Tibial nerve (tissue), 4 donors: ENCODE measurements around the gene C1QL4. TPM values are rescaled to one million over a fixed set of nuclear protein-coding genes. Genes with fewer than 3 reads are reported as not detected.

Experiments
- DNase-seq, 2 donors: peaks; one replicate each; pipeline ENCODE4 v3.0.0-alpha.2; 2019; ENCODE audit warnings: low spot score in 2 of 2
- H3K27ac ChIP-seq, 4 donors: fragments of 200-600 bp; sonication (generic) in 3 of 4; one replicate each; pipeline ENCODE4 v1.5.1; 2017 to 2019; ENCODE audit warnings: mild to moderate bottlenecking in 1 of 4
- H3K27me3 ChIP-seq, 2 donors: fragments of 200-600 bp; sonication (generic) in 1 of 2; one replicate each; pipeline versions ENCODE4 v1.5.1 to v1.6.0; 2017 to 2019
- H3K36me3 ChIP-seq, 3 donors: fragments of 200-600 bp; sonication (generic); one replicate each; pipeline ENCODE4 v1.5.1; 2018 to 2019
- H3K4me1 ChIP-seq, 4 donors: fragments of 200-600 bp; sonication (generic) in 3 of 4; one replicate each; pipeline ENCODE4 v1.5.1; 2017 to 2019
- H3K4me3 ChIP-seq, 4 donors: fragments of 200-600 bp; sonication (generic) in 3 of 4; one replicate each; pipeline ENCODE4 v1.5.1; 2017 to 2019; ENCODE audit warnings: mild to moderate bottlenecking in 1 of 4, moderate library complexity in 1 of 4
- H3K9me3 ChIP-seq, 4 donors: fragments of 200-600 bp; sonication (generic) in 3 of 4; one replicate each; pipeline ENCODE4 v1.5.1; 2017 to 2019
- CTCF ChIP-seq, 5 experiments: fragments of 200-600 bp in 3 of 5; fragments of 450-650 bp in 2 of 5; sonication (generic) in 3 of 5; IDR thresholded peaks; one replicate each; pipeline ENCODE4 v1.5.1; 2016 to 2019; ENCODE audit warnings: antibody characterized with exemption in 5 of 5, mild to moderate bottlenecking in 3 of 5, moderate library complexity in 2 of 5
- EP300 ChIP-seq, 2 donors: sonication (generic); formaldehyde crosslinking; IDR thresholded peaks; one replicate each; pipeline ENCODE4 v1.6.1; 2017; ENCODE audit warnings: antibody characterized with exemption in 2 of 2, mild to moderate bottlenecking in 1 of 2
- POLR2A ChIP-seq, 2 donors: fragments of 450-650 bp; IDR thresholded peaks; one replicate each; pipeline ENCODE4 v1.6.1; 2017; ENCODE audit warnings: antibody characterized with exemption in 2 of 2, mild to moderate bottlenecking in 2 of 2, moderate library complexity in 2 of 2
- WGBS, 2 donors: methylation state at CpG; one replicate each; pipeline ENCODE4 v1.1.5; 2018; 5-methylcytosine and 5-hydroxymethylcytosine counted together
- total RNA-seq, 4 donors: library from RNA; depleted of rRNA; stranded (reverse); fragments of >200 nt; gene quantifications; one replicate each; pipeline ENCODE4 v1.1.0, GENCODE V29; 2016

Gene C1QL4
- total RNA-seq, 4 donors from 2014 or later: not detected

DNA sequence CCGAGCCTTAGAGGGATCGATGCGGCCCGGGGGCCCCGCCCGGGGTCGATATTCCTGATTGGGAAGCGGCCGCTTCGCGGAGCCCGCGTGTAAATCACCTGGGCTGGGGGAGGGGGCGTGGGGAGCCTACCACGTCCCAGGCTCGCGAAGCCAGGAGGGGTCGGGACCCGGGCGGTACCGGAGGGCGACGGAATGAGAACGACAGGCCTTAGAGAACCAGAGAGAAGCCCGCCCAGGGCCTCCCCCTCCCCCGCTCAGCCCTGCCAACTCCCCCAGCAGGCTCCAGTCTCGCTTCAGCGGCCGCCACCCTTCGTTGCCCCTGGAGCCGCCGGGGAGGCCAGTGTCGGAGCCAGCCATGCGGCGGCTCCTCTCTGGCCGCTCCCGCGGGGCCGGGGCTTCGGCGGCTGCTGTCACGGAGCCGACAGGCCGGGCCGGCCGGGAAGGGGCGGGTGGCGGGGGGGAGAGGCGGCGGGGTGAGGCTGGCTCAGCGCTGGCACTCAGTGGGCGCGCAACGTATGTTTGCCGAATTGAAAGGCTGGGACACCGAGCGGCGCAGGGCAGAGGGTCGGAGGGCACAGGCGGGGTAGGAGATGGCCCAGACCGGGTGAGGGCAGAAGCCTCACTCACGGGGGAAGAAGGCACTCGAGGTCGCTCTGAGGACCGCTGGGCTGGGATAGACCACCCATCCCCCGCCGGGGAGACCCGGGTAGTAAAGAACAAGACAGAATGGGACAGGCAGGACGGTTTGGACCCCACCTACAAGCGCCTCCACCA lies 8.2 kb upstream of the C1QL4 start:
- H3K27me3 ChIP-seq: peaks cover 10 to 94% of the 10 kb centered on the region in 2 donors
- WGBS, 2 donors: 1 to 7% methylated on average over 32 to 44 of the region's 70 CpGs
- TF ChIP-seq CTCF (IDR thresholded peaks at IDR 0.05) (no peak), EP300 (IDR thresholded peaks at IDR 0.05) (no peak), POLR2A (IDR thresholded peaks at IDR 0.05) (no peak)
- no peaks in the 10 kb centered on the region for H3K36me3 ChIP-seq
- H3K4me3 ChIP-seq: peak overlapping the region; percentile 17 to 45 (median 21)
- H3K9me3 ChIP-seq: no peaks in the 10 kb centered on the region
- DNase-seq: no peak
- H3K27ac ChIP-seq: no peak overlapping the region
- H3K4me1 ChIP-seq: peaks cover 0 to 59% (median 47%) of the 10 kb centered on the region in 4 donors

- no peak for DNase-seq
- H3K9me3 ChIP-seq: no peaks in the 10 kb centered on the region
- WGBS, 2 donors: 29 to 34% methylated on average over 15 of the region's 15 CpGs
- H3K27ac ChIP-seq: no peak overlapping the region
- TF ChIP-seq CTCF (IDR thresholded peaks at IDR 0.05) (no peak), POLR2A (IDR thresholded peaks at IDR 0.05) (no peak), EP300 (IDR thresholded peaks at IDR 0.05) (no peak)
- peaks cover 0 to 59% (median 47%) of the 10 kb centered on the region in 4 donors for H3K4me1 ChIP-seq
- no peak overlapping the region for H3K4me3 ChIP-seq
- peaks cover 10 to 92% of the 10 kb centered on the region in 2 donors for H3K27me3 ChIP-seq
- no peaks in the 10 kb centered on the region for H3K36me3 ChIP-seq
Measured at GRCh38 chr12:49344486-49345050, 7.6 kb upstream of the C1QL4 start.

DNA sequence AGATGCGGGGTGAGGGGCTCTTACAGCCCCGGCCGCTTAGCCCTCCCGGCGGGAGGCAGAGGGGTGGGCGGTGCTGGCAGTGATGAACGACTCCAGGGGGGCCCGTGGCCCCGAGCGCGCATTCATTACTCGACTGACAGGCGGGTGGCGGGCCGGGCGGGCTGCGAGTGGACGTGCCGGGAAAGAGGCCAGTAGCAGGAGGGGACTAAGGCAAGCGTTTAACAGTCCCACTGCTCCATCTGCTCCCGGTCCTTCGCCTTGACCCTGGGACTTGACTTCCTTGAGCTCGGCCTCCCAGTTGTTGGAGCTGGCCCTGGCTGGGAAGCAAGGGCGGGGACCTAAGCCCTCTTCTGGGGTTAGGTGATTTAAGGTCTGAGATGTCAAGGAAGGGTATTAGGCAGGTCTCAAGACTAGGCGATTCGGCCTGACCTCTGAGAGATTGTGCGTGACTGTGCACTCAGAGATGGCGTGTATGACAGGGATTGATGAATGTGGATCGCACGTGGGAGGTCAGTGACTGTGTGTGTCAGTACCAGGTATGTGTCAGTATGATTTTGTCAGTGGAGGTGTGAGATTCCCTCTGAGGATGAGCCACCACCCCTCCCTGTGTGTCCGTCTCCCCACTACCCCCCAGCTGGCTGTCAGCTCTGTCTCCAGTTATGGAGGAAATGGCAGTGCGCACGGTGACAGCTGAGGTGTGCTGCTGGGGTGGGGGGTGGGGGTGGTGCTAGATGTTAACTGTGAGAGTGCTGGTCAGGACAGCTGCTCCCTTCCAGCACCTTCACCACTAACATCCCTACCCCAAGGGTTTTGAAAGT lies 6.1 kb upstream of the C1QL4 start:
- no peak for DNase-seq
- Histone ChIP-seq H3K36me3 (no peaks in the 10 kb centered on the region), H3K27me3 (peaks cover 10 to 91% of the 10 kb centered on the region in 2 donors), H3K4me1 (peaks cover 0 to 59% (median 47%) of the 10 kb centered on the region in 4 donors), H3K4me3 (peak overlapping the region; percentile 21 to 59 (median 47)), H3K9me3 (no peaks in the 10 kb centered on the region), H3K27ac (no peak overlapping the region)
- TF ChIP-seq POLR2A (IDR thresholded peaks at IDR 0.05): no peak
- WGBS, 2 donors: 9% methylated on average over 15 to 17 of the region's 33 CpGs

- H3K36me3 ChIP-seq: no peaks in the 10 kb centered on the region
- peaks cover 0 to 57% (median 41%) of the 10 kb centered on the region in 4 donors for H3K4me1 ChIP-seq
- no peak overlapping the region for H3K27ac ChIP-seq
- peak in 1 of 2 donors; percentile 40 for DNase-seq
- WGBS, 2 donors: 1 to 2% methylated on average over 34 to 45 of the region's 58 CpGs
- H3K4me3 ChIP-seq: peak overlapping the region; percentile 21 to 59 (median 47)
- TF ChIP-seq CTCF (IDR thresholded peaks at IDR 0.05) (peak; percentile 77 to 83 (median 79)), POLR2A (IDR thresholded peaks at IDR 0.05) (no peak), EP300 (IDR thresholded peaks at IDR 0.05) (no peak)
- peaks cover 10 to 91% of the 10 kb centered on the region in 2 donors for H3K27me3 ChIP-seq
- H3K9me3 ChIP-seq: no peaks in the 10 kb centered on the region
Measured at GRCh38 chr12:49342066-49342913, 5.3 kb upstream of the C1QL4 start.

- peaks cover 8 to 91% of the 10 kb centered on the region in 2 donors for H3K27me3 ChIP-seq
- H3K9me3 ChIP-seq: no peaks in the 10 kb centered on the region
- 34 to 39% methylated on average over 21 of the region's 21 CpGs for WGBS, 2 donors
- H3K4me3 ChIP-seq: peak overlapping the region in 2 of 4 donors; percentile 38 to 56
- no peak overlapping the region for H3K27ac ChIP-seq
- no peak for DNase-seq
- peaks cover 0 to 57% (median 37%) of the 10 kb centered on the region in 4 donors for H3K4me1 ChIP-seq
- TF ChIP-seq CTCF (IDR thresholded peaks at IDR 0.05): no peak
- no peak for TF ChIP-seq EP300 (IDR thresholded peaks at IDR 0.05)
- no peak for TF ChIP-seq POLR2A (IDR thresholded peaks at IDR 0.05)
- no peaks in the 10 kb centered on the region for H3K36me3 ChIP-seq
Measured at GRCh38 chr12:49341777-49342065, 4.7 kb upstream of the C1QL4 start.
